Natural killer cell (primary cell): ENCODE data around the gene FAM20B. TPM values are rescaled to one million over a fixed set of nuclear protein-coding genes. Genes with fewer than 3 reads are reported as not detected.

Experiments used
- ATAC-seq, 3 donors: fragments of 150-1000 bp in 2 of 3; fragments of 200-7000 bp in 1 of 3; cut with Tn5 transposase; 1 replicate in 1 of 3; 2 replicates in 2 of 3; pipeline ENCODE4 v1.10.0; 2021; ENCODE audit warnings: mild to moderate bottlenecking in 2 of 3, moderate library complexity in 2 of 3
- DNase-seq, 2 donors: peaks; one replicate each; pipeline versions ENCODE4 v3.0.0 to v3.0.0-alpha.2; 2013 to 2021; ENCODE audit warnings: mixed read lengths in 1 of 2
- H3K27ac ChIP-seq: one replicate; pipeline ENCODE4 v1.5.1; 2013; ENCODE audit warnings: mild to moderate bottlenecking, low read length
- H3K27me3 ChIP-seq: one replicate; pipeline ENCODE4 v1.6.1; 2013; ENCODE audit warnings: low read length; ENCODE audit not compliant: control insufficient read depth, insufficient read depth
- H3K36me3 ChIP-seq: one replicate; pipeline ENCODE4 v1.6.1; 2013; ENCODE audit warnings: low read length; ENCODE audit not compliant: control insufficient read depth, insufficient read depth
- H3K4me1 ChIP-seq: one replicate; pipeline ENCODE4 v1.6.1; 2013; ENCODE audit warnings: low read length; ENCODE audit not compliant: control insufficient read depth, insufficient read depth
- H3K4me3 ChIP-seq: one replicate; pipeline ENCODE4 v1.5.1; 2013; ENCODE audit warnings: low read length
- H3K9me3 ChIP-seq: one replicate; pipeline ENCODE4 v1.6.1; 2013; ENCODE audit warnings: low read length; ENCODE audit not compliant: control insufficient read depth, insufficient read depth
- H3K27ac Mint-ChIP-seq, 2 donors: one replicate each; pipeline ENCODE4 v1.8.0; 2022; ENCODE audit warnings: mild to moderate bottlenecking in 2 of 2, mixed read lengths in 2 of 2, moderate library complexity in 1 of 2
- H3K27me3 Mint-ChIP-seq, 2 donors: one replicate each; pipeline ENCODE4 v1.8.0; 2022; ENCODE audit warnings: low read depth in 2 of 2, mixed read lengths in 2 of 2
- H3K36me3 Mint-ChIP-seq: one replicate; pipeline ENCODE4 v1.8.0; 2022; ENCODE audit warnings: mixed read lengths
- H3K4me1 Mint-ChIP-seq, 2 donors: one replicate each; pipeline ENCODE4 v1.8.0; 2022; ENCODE audit warnings: mixed read lengths in 2 of 2
- H3K4me3 Mint-ChIP-seq: one replicate; pipeline ENCODE4 v1.8.0; 2022; ENCODE audit warnings: mild to moderate bottlenecking, moderate library complexity, mixed read lengths
- H3K9me3 Mint-ChIP-seq, 2 donors: one replicate each; pipeline ENCODE4 v1.8.0; 2022; ENCODE audit warnings: mixed read lengths in 2 of 2
- CTCF ChIP-seq: fragments of 200-600 bp; IDR thresholded peaks from one replicate; pipeline ENCODE4 v1.8.0; 2022; ENCODE audit warnings: antibody characterized with exemption
- WGBS: methylation state at CpG from one replicate; pipeline ENCODE4 v1.1.7; 2013; ENCODE audit warnings: missing lambda C conversion rate; ENCODE audit not compliant: insufficient coverage; 5-methylcytosine and 5-hydroxymethylcytosine counted together
- intact Hi-C: fragments of 100-400 bp; cut with micrococcal nuclease; formaldehyde crosslinking; loops from one replicate; pipeline ENCODE4 v1.14.2; 2022
- total RNA-seq, 4 donors: library from RNA; stranded (reverse); fragments of 120-200 nt in 1 of 4; gene quantifications; one replicate each; pipeline versions ENCODE4 v1.2.3 to v1.2.4, GENCODE V29; 2013 to 2022

The FAM20B gene
- total RNA-seq, 3 donors from 2014 or later (not counting 1 experiment from before 2014, with no cell fraction given), result 27.6 to 35.2 (median 29.0) TPM

- H3K4me1 ChIP-seq, result peaks cover 20% of the 10 kb centered on the region
- no peak for ATAC-seq
- Mint-ChIP-seq H3K9me3 (no peaks in the 10 kb centered on the region), H3K36me3 (no peaks in the 10 kb centered on the region), H3K4me1 (peaks cover 12 to 24% of the 10 kb centered on the region in 2 donors), H3K27ac (peak overlapping the region; percentile 64 to 92), H3K27me3 (no peaks in the 10 kb centered on the region), H3K4me3 (peak overlapping the region; percentile 71)
- H3K9me3 ChIP-seq, result no peaks in the 10 kb centered on the region
- peak overlapping the region; percentile 23 for H3K27ac ChIP-seq
- no peak for TF ChIP-seq CTCF
- H3K27me3 ChIP-seq, result no peaks in the 10 kb centered on the region
- WGBS, result 86% methylated on average over 8 of the region's 8 CpGs
- H3K36me3 ChIP-seq, result peaks cover 13% of the 10 kb centered on the region
- H3K4me3 ChIP-seq, result no peak overlapping the region
- peak in 1 of 2 donors; percentile 27 for DNase-seq
- intact Hi-C loops, result no loop called here
Measured at GRCh38 chr1:179083533-179083932, 57.8 kb downstream of the FAM20B start.

- intact Hi-C loops, result no loop called here
- peaks cover 27% of the 10 kb centered on the region for H3K36me3 ChIP-seq
- no peak for DNase-seq
Measured at GRCh38 chr1:179087665-179088064, 62.0 kb downstream of the FAM20B start.

GRCh38 chr1:179089827-179090482 is 64.3 kb downstream of the FAM20B start:
- H3K27me3 Mint-ChIP-seq, result no peaks in the 10 kb centered on the region
- TF ChIP-seq CTCF, result no peak
- Histone ChIP-seq H3K4me1 (peaks cover 9% of the 10 kb centered on the region), H3K36me3 (peaks cover 44% of the 10 kb centered on the region), H3K27me3 (no peaks in the 10 kb centered on the region), H3K9me3 (no peaks in the 10 kb centered on the region), H3K4me3 (no peak overlapping the region), H3K27ac (no peak overlapping the region)
- peaks cover 0 to 15% of the 10 kb centered on the region in 2 donors for H3K4me1 Mint-ChIP-seq
- H3K4me3 Mint-ChIP-seq, result no peak overlapping the region
- DNase-seq (no peak), ATAC-seq (no peak)
- intact Hi-C loops, result no loop called here
- H3K36me3 Mint-ChIP-seq, result no peaks in the 10 kb centered on the region
- no peaks in the 10 kb centered on the region for H3K9me3 Mint-ChIP-seq
- peak overlapping the region in 1 of 2 donors; percentile 60 for H3K27ac Mint-ChIP-seq
- WGBS, result 96% methylated on average over 11 of the region's 16 CpGs

More at GRCh38 chr1:179087665-179088064, 62.0 kb downstream of the FAM20B start:
- Histone ChIP-seq H3K27me3 (no peaks in the 10 kb centered on the region), H3K4me1 (peaks cover 18% of the 10 kb centered on the region), H3K4me3 (no peak overlapping the region), H3K9me3 (no peaks in the 10 kb centered on the region), H3K27ac (no peak overlapping the region)
- H3K27me3 Mint-ChIP-seq, result no peaks in the 10 kb centered on the region
- H3K4me1 Mint-ChIP-seq, result peaks cover 0 to 23% of the 10 kb centered on the region in 2 donors
- H3K27ac Mint-ChIP-seq, result no peak overlapping the region
- no peak for TF ChIP-seq CTCF
- 94% methylated on average over 11 of the region's 11 CpGs for WGBS
- no peak for ATAC-seq
- H3K4me3 Mint-ChIP-seq, result no peak overlapping the region
- no peaks in the 10 kb centered on the region for H3K36me3 Mint-ChIP-seq
- H3K9me3 Mint-ChIP-seq, result no peaks in the 10 kb centered on the region

- Mint-ChIP-seq H3K9me3 (no peaks in the 10 kb centered on the region), H3K4me3 (no peak overlapping the region), H3K4me1 (peaks cover 0 to 15% of the 10 kb centered on the region in 2 donors), H3K27me3 (no peaks in the 10 kb centered on the region), H3K36me3 (no peaks in the 10 kb centered on the region), H3K27ac (peak overlapping the region in 1 of 2 donors; percentile 60)
- Histone ChIP-seq H3K27ac (no peak overlapping the region), H3K9me3 (no peaks in the 10 kb centered on the region), H3K4me3 (no peak overlapping the region), H3K36me3 (peaks cover 49% of the 10 kb centered on the region), H3K4me1 (peaks cover 9% of the 10 kb centered on the region), H3K27me3 (no peaks in the 10 kb centered on the region)
- WGBS, result 98% methylated on average over 8 of the region's 8 CpGs
- no peak for TF ChIP-seq CTCF
- ATAC-seq (no peak), DNase-seq (no peak)
- intact Hi-C loops, result no loop called here
Measured at GRCh38 chr1:179090522-179090921, 64.8 kb downstream of the FAM20B start.
